SK-N-SH (cell line): ENCODE measurements around the gene TDRD5.

ENCODE experiments used
- ELF1 ChIP-seq: IDR thresholded peaks from 2 replicates; pipeline ENCODE4 v1.4.0; 2012
- EP300 ChIP-seq, 2 experiments: IDR thresholded peaks; 2 replicates each; pipeline versions ENCODE4 v1.4.0 to v1.6.1; 2012; ENCODE audit warnings: borderline replicate concordance in 1 of 2, low read depth in 1 of 2, low read length in 1 of 2
- EZH2phosphoT487 ChIP-seq: fragments of 200-600 bp; sonication (generic); IDR thresholded peaks from 2 replicates; pipeline ENCODE4 v1.6.1; 2017; ENCODE audit warnings: low read depth, mixed run types, mild to moderate bottlenecking, antibody characterized with exemption, moderate library complexity, borderline replicate concordance
- GATA2 ChIP-seq: sonication (generic); formaldehyde crosslinking; IDR thresholded peaks from 2 replicates; pipeline ENCODE4 v1.5.0; 2020; ENCODE audit warnings: mild to moderate bottlenecking, missing genetic modification reagents
- NRF1 ChIP-seq: IDR thresholded peaks from 2 replicates; pipeline ENCODE4 v1.6.1; 2012; ENCODE audit warnings: low read depth, mild to moderate bottlenecking, low read length
- POLR2AphosphoS5 ChIP-seq: IDR thresholded peaks from 2 replicates; pipeline ENCODE4 v1.6.1; 2012; ENCODE audit warnings: low read depth, low read length
- SMC3 ChIP-seq: IDR thresholded peaks from 2 replicates; pipeline ENCODE4 v1.6.1; 2012; ENCODE audit warnings: low read depth, low read length, improper control_type of control experiment
- TCF12 ChIP-seq: IDR thresholded peaks from 2 replicates; pipeline ENCODE4 v1.4.0; 2012
- TF ChIP-seq, protein P1 (sequence below): fragments of 200-600 bp; sonication (generic); IDR thresholded peaks from 2 replicates; pipeline ENCODE4 v1.6.1; 2017; ENCODE audit warnings: antibody characterized with exemption, mild to moderate bottlenecking, moderate library complexity
- TF ChIP-seq, protein P2 (sequence below): IDR thresholded peaks from 2 replicates; pipeline ENCODE4 v1.4.0; 2012; ENCODE audit warnings: low read depth, borderline replicate concordance
- TF ChIP-seq, protein P3 (sequence below): fragments of 150-350 bp; IDR thresholded peaks from 2 replicates; pipeline ENCODE4 v1.6.1; 2017; ENCODE audit warnings: antibody characterized with exemption, low read length, low read depth, borderline replicate concordance

DNA sequence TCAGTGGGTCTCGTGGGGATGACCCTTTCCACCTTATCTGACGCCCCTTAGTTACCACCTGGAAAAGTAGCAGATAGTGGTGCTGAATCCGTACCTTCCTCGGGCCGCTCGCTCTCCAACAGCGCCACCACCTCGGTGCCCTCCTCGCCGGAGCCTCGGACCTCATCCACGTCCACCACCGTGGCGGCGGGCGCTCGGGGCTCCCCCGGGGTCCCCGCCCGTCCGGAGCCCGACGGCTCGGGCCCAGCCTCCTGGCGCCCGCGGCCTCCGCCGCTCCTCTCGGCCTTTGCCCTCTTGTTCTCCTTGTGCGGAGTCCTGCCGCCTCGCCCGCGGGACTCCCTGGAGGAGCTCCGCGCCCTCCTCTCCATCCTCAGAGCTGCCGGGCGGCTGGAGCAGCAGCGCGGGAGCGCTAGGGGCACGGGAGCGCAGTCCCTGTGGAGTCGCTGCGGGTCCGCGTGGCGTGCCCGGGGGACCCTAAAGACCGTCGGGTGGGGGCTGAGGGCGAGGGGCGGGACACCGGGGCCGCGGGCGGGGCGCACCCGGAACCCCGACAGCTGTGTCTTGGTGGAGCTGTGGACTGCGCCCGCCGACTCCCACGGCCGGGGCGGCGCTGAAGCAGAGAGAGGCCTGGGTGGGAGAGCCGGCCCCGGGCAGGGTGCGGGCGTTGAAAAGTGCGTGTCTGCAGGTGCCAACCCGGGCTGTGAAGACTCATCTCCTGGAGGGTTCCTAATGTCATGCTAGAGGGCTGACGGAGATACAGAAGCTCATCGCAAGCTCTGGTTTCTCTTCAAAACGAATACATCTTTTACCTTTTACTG is 15.9 kb upstream of the TDRD5 start, which contains the start of gene NPHS2:
- TF ChIP-seq NRF1 = no peak
- TF ChIP-seq, protein P1, sequence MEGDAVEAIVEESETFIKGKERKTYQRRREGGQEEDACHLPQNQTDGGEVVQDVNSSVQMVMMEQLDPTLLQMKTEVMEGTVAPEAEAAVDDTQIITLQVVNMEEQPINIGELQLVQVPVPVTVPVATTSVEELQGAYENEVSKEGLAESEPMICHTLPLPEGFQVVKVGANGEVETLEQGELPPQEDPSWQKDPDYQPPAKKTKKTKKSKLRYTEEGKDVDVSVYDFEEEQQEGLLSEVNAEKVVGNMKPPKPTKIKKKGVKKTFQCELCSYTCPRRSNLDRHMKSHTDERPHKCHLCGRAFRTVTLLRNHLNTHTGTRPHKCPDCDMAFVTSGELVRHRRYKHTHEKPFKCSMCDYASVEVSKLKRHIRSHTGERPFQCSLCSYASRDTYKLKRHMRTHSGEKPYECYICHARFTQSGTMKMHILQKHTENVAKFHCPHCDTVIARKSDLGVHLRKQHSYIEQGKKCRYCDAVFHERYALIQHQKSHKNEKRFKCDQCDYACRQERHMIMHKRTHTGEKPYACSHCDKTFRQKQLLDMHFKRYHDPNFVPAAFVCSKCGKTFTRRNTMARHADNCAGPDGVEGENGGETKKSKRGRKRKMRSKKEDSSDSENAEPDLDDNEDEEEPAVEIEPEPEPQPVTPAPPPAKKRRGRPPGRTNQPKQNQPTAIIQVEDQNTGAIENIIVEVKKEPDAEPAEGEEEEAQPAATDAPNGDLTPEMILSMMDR = no peak
- TF ChIP-seq EZH2phosphoT487 = no peak
- no peak for TF ChIP-seq POLR2AphosphoS5
- no peak for TF ChIP-seq SMC3
- TF ChIP-seq GATA2 = no peak
- no peak for TF ChIP-seq EP300 (IDR thresholded peaks at IDR 0.05; ENCODE audit: borderline replicate concordance in 1 of 2, low read depth in 1 of 2, low read length in 1 of 2)
- TF ChIP-seq, protein P2, sequence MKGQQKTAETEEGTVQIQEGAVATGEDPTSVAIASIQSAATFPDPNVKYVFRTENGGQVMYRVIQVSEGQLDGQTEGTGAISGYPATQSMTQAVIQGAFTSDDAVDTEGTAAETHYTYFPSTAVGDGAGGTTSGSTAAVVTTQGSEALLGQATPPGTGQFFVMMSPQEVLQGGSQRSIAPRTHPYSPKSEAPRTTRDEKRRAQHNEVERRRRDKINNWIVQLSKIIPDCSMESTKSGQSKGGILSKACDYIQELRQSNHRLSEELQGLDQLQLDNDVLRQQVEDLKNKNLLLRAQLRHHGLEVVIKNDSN = no peak
- no peak for TF ChIP-seq ELF1
- TF ChIP-seq, protein P3, sequence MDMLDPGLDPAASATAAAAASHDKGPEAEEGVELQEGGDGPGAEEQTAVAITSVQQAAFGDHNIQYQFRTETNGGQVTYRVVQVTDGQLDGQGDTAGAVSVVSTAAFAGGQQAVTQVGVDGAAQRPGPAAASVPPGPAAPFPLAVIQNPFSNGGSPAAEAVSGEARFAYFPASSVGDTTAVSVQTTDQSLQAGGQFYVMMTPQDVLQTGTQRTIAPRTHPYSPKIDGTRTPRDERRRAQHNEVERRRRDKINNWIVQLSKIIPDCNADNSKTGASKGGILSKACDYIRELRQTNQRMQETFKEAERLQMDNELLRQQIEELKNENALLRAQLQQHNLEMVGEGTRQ = no peak
- no peak for TF ChIP-seq TCF12
